ENCODE results near the gene CEP85L.
"Not testable (repeated sequence)": the region's sequence is repeated elsewhere in the genome, so short reads cannot be mapped to it uniquely, and the experiment has no call there.

The CEP85L gene

GRCh38 chr6:118489990-118490389 is 161.4 kb downstream of the CEP85L start:
- DNase-seq: no peak

- no peak for DNase-seq
Measured at GRCh38 chr6:118488631-118489030, 162.8 kb downstream of the CEP85L start.

- DNase-seq: no peak
Measured at GRCh38 chr6:118485601-118486550, 165.5 kb downstream of the CEP85L start.

GRCh38 chr6:118476551-118476950 is 174.8 kb downstream of the CEP85L start:
- peak; percentile 15 for DNase-seq

GRCh38 chr6:118473266-118473665 is 178.1 kb downstream of the CEP85L start:
- no peak for DNase-seq

GRCh38 chr6:118469468-118469867 is 181.9 kb downstream of the CEP85L start:
- no peak for DNase-seq

- peak; percentile 89 for DNase-seq
Measured at GRCh38 chr6:118468682-118469465, 182.5 kb downstream of the CEP85L start.

GRCh38 chr6:118467181-118467580 is 184.2 kb downstream of the CEP85L start:
- DNase-seq: no peak

GRCh38 chr6:118464620-118465019 is 186.8 kb downstream of the CEP85L start:
- no peak for DNase-seq

- DNase-seq: no peak
Measured at GRCh38 chr6:118460958-118461470, 190.4 kb downstream of the CEP85L start.

- no peak for DNase-seq
Measured at GRCh38 chr6:118456982-118457381, 194.4 kb downstream of the CEP85L start.

- DNase-seq: no peak
Measured at GRCh38 chr6:118451839-118452238, 199.6 kb downstream of the CEP85L start.

- DNase-seq: no peak
Measured at GRCh38 chr6:118444796-118445195, 206.6 kb downstream of the CEP85L start.

- no peak for DNase-seq
Measured at GRCh38 chr6:118436482-118436881, 214.9 kb downstream of the CEP85L start.

- not testable (repeated sequence) for DNase-seq
Measured at GRCh38 chr6:118434147-118434546, 217.2 kb downstream of the CEP85L start.

GRCh38 chr6:118421312-118421711 is 230.1 kb downstream of the CEP85L start:
- DNase-seq: not testable (repeated sequence)

- no peak for DNase-seq
Measured at GRCh38 chr6:118419448-118420394, 231.7 kb downstream of the CEP85L start.
